Stimulated activated naive CD8-positive, alpha-beta T cell treated with anti-CD3 and anti-CD28 coated beads, Interleukin-15, Interleukin-2, amounts not matched to agents 100 ng/mL and 50 ng/mL, for 24 hours (primary cell): ENCODE results near the gene AP1M1.

ENCODE experiments used
- H3K27ac Mint-ChIP-seq: one replicate; pipeline ENCODE4 v1.8.0; 2021; ENCODE audit warnings: mild to moderate bottlenecking, mixed read lengths
- H3K27me3 Mint-ChIP-seq: one replicate; pipeline ENCODE4 v1.8.0; 2021; ENCODE audit warnings: mixed read lengths
- H3K36me3 Mint-ChIP-seq: one replicate; pipeline ENCODE4 v1.8.0; 2021; ENCODE audit warnings: low read depth, mixed read lengths
- H3K4me1 Mint-ChIP-seq: one replicate; pipeline ENCODE4 v1.8.0; 2021; ENCODE audit warnings: low read depth, mixed read lengths
- H3K4me3 Mint-ChIP-seq: one replicate; pipeline ENCODE4 v1.8.0; 2021; ENCODE audit warnings: mild to moderate bottlenecking, mixed read lengths
- H3K9me3 Mint-ChIP-seq: one replicate; pipeline ENCODE4 v1.8.0; 2021; ENCODE audit warnings: mixed read lengths

AP1M1 gene

GRCh38 chr19:16197622-16198369 lies at the start of gene AP1M1:
TSS of gene AP1M1 (plus strand) at chr19:16197911. CDS start at chr19:16198027, 116 bp downstream.
- Mint-ChIP-seq H3K27me3 (no peaks in the 10 kb centered on the region), H3K4me1 (peaks cover 53% of the 10 kb centered on the region), H3K4me3 (peak within 1 kb of the TSS; percentile 88), H3K36me3 (peaks cover 20% of the 10 kb centered on the region), H3K27ac (peak within 1 kb of the TSS; percentile 94), H3K9me3 (no peaks in the 10 kb centered on the region)

- no peak overlapping the region for H3K4me3 Mint-ChIP-seq
- peaks cover 25% of the 10 kb centered on the region for H3K36me3 Mint-ChIP-seq
- peaks cover 29% of the 10 kb centered on the region for H3K4me1 Mint-ChIP-seq
- no peak overlapping the region for H3K27ac Mint-ChIP-seq
- no peaks in the 10 kb centered on the region for H3K27me3 Mint-ChIP-seq
- no peaks in the 10 kb centered on the region for H3K9me3 Mint-ChIP-seq
Observed at GRCh38 chr19:16148443-16149229, 49.1 kb upstream of the AP1M1 start.

- no peak overlapping the region for H3K4me3 Mint-ChIP-seq
- no peaks in the 10 kb centered on the region for H3K9me3 Mint-ChIP-seq
- H3K27me3 Mint-ChIP-seq: no peaks in the 10 kb centered on the region
- H3K36me3 Mint-ChIP-seq: peaks cover 53% of the 10 kb centered on the region
- H3K4me1 Mint-ChIP-seq: peaks cover 8% of the 10 kb centered on the region
- H3K27ac Mint-ChIP-seq: no peak overlapping the region
Observed at GRCh38 chr19:16153582-16154336, 44.0 kb upstream of the AP1M1 start.

- H3K36me3 Mint-ChIP-seq: peaks cover 46% of the 10 kb centered on the region
- peaks cover 5% of the 10 kb centered on the region for H3K4me1 Mint-ChIP-seq
- no peaks in the 10 kb centered on the region for H3K9me3 Mint-ChIP-seq
- no peak overlapping the region for H3K4me3 Mint-ChIP-seq
- H3K27ac Mint-ChIP-seq: peak overlapping the region; percentile 1
- H3K27me3 Mint-ChIP-seq: no peaks in the 10 kb centered on the region
Observed at GRCh38 chr19:16154557-16154956, 43.2 kb upstream of the AP1M1 start.

GRCh38 chr19:16155128-16155527 lies 42.6 kb upstream of the AP1M1 start:
- Mint-ChIP-seq H3K27me3 (no peaks in the 10 kb centered on the region), H3K27ac (no peak overlapping the region), H3K4me1 (peaks cover 8% of the 10 kb centered on the region)

GRCh38 chr19:16156904-16157303 lies 40.8 kb upstream of the AP1M1 start:
- peaks cover 46% of the 10 kb centered on the region for H3K36me3 Mint-ChIP-seq
- no peak overlapping the region for H3K4me3 Mint-ChIP-seq
- H3K27ac Mint-ChIP-seq: peak overlapping the region; percentile 52
- no peaks in the 10 kb centered on the region for H3K27me3 Mint-ChIP-seq
- H3K9me3 Mint-ChIP-seq: no peaks in the 10 kb centered on the region
- H3K4me1 Mint-ChIP-seq: peaks cover 26% of the 10 kb centered on the region

More at GRCh38 chr19:16155128-16155527, 42.6 kb upstream of the AP1M1 start:
- Mint-ChIP-seq H3K36me3 (peaks cover 46% of the 10 kb centered on the region), H3K9me3 (no peaks in the 10 kb centered on the region), H3K4me3 (no peak overlapping the region)

GRCh38 chr19:16157601-16158000 lies 40.1 kb upstream of the AP1M1 start:
- no peaks in the 10 kb centered on the region for H3K9me3 Mint-ChIP-seq
- no peaks in the 10 kb centered on the region for H3K27me3 Mint-ChIP-seq
- H3K36me3 Mint-ChIP-seq: peaks cover 44% of the 10 kb centered on the region
- H3K4me3 Mint-ChIP-seq: no peak overlapping the region
- H3K4me1 Mint-ChIP-seq: peaks cover 28% of the 10 kb centered on the region
- no peak overlapping the region for H3K27ac Mint-ChIP-seq

GRCh38 chr19:16159655-16160054 lies 38.1 kb upstream of the AP1M1 start:
- no peak overlapping the region for H3K4me3 Mint-ChIP-seq
- H3K27ac Mint-ChIP-seq: no peak overlapping the region
- peaks cover 26% of the 10 kb centered on the region for H3K36me3 Mint-ChIP-seq
- no peaks in the 10 kb centered on the region for H3K9me3 Mint-ChIP-seq
- H3K4me1 Mint-ChIP-seq: peaks cover 28% of the 10 kb centered on the region
- H3K27me3 Mint-ChIP-seq: no peaks in the 10 kb centered on the region

- H3K4me1 Mint-ChIP-seq: peaks cover 23% of the 10 kb centered on the region
- no peaks in the 10 kb centered on the region for H3K27me3 Mint-ChIP-seq
- H3K36me3 Mint-ChIP-seq: peaks cover 17% of the 10 kb centered on the region
- H3K9me3 Mint-ChIP-seq: no peaks in the 10 kb centered on the region
- H3K4me3 Mint-ChIP-seq: peak overlapping the region; percentile 28
- H3K27ac Mint-ChIP-seq: peak overlapping the region; percentile 92
Observed at GRCh38 chr19:16160445-16160942, 37.2 kb upstream of the AP1M1 start.

- Mint-ChIP-seq H3K4me1 (peaks cover 23% of the 10 kb centered on the region), H3K27ac (peak overlapping the region; percentile 92), H3K4me3 (peak overlapping the region; percentile 28), H3K27me3 (no peaks in the 10 kb centered on the region), H3K9me3 (no peaks in the 10 kb centered on the region), H3K36me3 (peaks cover 12% of the 10 kb centered on the region)
Observed at GRCh38 chr19:16160943-16161560, 36.7 kb upstream of the AP1M1 start.

- no peaks in the 10 kb centered on the region for H3K27me3 Mint-ChIP-seq
Observed at GRCh38 chr19:16161840-16162239, 35.9 kb upstream of the AP1M1 start.

GRCh38 chr19:16164222-16164890 lies 33.4 kb upstream of the AP1M1 start:
- no peak overlapping the region for H3K27ac Mint-ChIP-seq
- H3K4me3 Mint-ChIP-seq: no peak overlapping the region
- peaks cover 32% of the 10 kb centered on the region for H3K4me1 Mint-ChIP-seq
- no peaks in the 10 kb centered on the region for H3K9me3 Mint-ChIP-seq
- H3K27me3 Mint-ChIP-seq: no peaks in the 10 kb centered on the region
- H3K36me3 Mint-ChIP-seq: no peaks in the 10 kb centered on the region

More at GRCh38 chr19:16161840-16162239, 35.9 kb upstream of the AP1M1 start:
- Mint-ChIP-seq H3K4me1 (peaks cover 23% of the 10 kb centered on the region), H3K9me3 (no peaks in the 10 kb centered on the region), H3K36me3 (peaks cover 5% of the 10 kb centered on the region), H3K4me3 (no peak overlapping the region), H3K27ac (peak overlapping the region; percentile 88)

- H3K36me3 Mint-ChIP-seq: no peaks in the 10 kb centered on the region
- H3K9me3 Mint-ChIP-seq: no peaks in the 10 kb centered on the region
- peaks cover 15% of the 10 kb centered on the region for H3K4me1 Mint-ChIP-seq
- H3K27ac Mint-ChIP-seq: no peak overlapping the region
- no peaks in the 10 kb centered on the region for H3K27me3 Mint-ChIP-seq
- no peak overlapping the region for H3K4me3 Mint-ChIP-seq
Observed at GRCh38 chr19:16166417-16166816, 31.3 kb upstream of the AP1M1 start.

- Mint-ChIP-seq H3K36me3 (no peaks in the 10 kb centered on the region), H3K27ac (no peak overlapping the region), H3K4me3 (no peak overlapping the region), H3K27me3 (no peaks in the 10 kb centered on the region), H3K9me3 (no peaks in the 10 kb centered on the region), H3K4me1 (peaks cover 9% of the 10 kb centered on the region)
Observed at GRCh38 chr19:16167055-16167454, 30.7 kb upstream of the AP1M1 start.
